NCI-H1048 (cell line): Measurements from ENCODE around the gene SSTR4.
"Not testable (repeated sequence)": the region's sequence is repeated elsewhere in the genome, so short reads cannot be mapped to it uniquely, and the experiment has no call there.

Experiments
- DNase-seq: peaks from one replicate; lab custom pipeline; 2025; lab: John Stamatoyannopoulos, UW

Gene SSTR4

DNA sequence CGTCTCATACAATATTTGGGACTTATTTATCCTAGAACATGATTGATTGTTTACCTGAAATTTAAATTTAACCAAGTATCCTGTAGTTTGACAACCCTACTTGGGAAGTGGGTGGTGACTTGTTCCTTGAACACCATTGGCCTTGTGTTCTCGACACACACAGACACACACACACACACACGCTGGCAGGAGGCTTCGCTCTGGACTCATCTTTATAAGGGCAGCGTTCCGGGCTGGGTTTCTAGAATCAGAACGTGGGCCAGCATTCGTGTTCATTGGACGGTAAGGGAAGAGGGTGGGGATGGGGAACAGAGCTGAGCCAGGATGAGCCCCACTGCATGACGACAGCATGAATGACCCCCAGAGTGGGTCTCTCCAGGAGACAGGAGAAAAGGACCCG lies 16.2 kb upstream of the SSTR4 start:
- DNase-seq: no peak

DNA sequence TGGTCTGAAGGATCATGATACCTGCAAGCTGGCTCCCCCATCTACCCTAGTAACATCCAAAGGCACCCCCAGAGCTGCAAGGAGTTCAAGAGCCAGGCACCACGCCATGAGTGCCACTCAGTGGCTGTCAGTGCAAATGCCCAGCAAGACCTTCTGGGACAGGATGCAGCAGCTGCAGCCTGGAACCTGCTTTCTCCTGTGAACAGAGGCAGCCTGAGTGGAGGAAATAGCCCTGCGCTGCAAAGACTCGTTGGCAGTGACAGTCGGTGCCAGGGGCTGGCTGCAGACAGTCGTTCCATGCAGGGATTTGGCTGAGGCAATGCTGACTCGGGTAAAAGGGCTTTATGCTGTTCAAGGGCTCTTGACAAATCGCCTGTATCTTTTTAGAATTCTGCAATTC lies 15.7 kb upstream of the SSTR4 start:
- DNase-seq: no peak

DNA sequence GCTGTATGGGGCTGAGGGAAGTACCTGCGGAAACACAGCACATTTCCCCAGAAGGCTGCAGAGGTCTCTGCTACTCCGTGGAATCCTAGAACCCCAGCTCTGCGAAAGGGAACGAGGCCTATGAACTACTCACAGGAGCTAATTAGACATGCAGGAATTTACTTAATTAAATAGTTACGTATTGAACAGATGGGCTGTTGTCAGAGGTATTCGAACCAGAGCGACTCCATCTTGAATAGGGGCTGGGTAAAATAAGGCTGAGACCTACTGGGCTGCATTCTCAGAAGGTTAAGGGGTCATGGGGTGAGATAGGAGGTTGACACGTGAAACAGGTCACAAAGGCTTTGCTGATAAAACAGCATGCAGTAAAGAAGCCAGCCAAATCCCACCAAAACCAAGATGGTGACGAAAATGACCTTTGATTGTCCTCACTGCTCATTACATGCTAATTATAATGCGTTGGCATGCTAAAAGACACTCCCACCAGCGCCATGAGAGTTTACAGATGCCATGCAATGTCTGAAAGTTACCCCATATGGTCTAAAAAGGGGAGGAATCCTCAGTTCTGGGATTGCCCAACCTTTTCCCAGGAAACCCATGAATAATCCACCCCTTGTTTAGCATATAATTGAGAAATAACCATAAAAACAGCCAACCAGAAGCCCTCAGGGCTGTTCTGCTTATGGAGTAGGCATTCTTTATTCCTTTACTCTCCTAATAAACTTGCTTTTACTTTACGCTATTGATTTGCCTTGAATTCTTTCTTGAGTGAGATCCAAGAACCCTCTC lies 14.7 kb upstream of the SSTR4 start:
- no peak for DNase-seq

DNA sequence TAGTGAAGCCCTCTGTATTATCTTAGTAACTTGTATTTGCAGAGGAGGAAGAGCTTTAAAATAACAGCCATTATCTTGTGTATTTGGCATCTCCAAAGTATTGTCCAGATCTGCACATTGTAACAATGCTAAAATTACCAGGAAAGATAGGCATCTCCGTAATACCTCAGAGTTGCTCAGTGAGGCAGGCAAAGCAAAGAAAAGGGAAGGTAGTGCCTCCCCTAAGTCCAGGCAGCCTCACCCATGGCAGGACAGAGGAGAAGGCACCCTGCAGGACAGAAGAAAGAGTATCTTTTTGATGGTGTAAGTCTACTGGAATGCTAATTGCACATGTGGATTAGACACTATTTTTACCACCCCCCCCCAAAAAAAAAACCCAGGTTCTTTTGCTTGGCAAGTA lies 13.6 kb upstream of the SSTR4 start:
- no peak for DNase-seq

DNA sequence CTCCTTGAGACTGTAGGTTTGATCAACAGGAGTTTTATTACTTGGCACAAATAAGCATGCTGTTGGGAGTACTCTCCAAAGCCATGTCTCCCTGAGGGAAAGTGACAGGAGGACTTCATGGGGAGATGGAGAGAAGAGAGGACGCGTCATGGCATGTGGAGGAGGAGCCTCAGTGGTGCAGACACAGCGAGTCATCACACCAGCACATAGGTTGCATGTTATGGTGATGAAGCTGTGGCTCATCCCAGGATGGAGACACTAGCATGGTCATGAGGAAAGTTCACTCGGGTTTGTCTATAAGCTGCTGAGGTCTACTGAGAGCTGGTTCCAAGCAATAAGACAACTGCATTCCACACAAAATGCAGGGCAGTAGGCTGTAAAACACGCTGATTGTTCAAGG lies 13.2 kb upstream of the SSTR4 start:
- DNase-seq: no peak

DNA sequence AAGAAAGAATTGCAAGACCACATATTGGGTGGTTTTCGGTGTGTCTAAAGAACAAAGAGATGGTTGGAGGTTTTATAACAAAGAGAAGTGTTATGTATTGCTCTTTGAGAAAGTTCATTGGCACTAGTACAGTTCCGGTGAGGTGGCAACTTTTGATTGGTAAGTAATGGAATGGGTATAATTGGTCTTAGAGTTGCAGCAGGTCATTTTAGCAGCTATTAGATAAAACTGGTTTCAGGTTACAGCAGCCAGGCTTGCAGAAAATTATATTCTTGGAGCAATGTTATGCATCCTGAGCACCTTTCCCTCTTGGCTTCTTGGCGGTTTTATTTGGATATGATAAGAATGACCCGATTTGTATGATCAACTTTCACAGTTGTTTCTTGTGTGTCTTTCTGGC lies 12.3 kb upstream of the SSTR4 start:
- DNase-seq: no peak

DNA sequence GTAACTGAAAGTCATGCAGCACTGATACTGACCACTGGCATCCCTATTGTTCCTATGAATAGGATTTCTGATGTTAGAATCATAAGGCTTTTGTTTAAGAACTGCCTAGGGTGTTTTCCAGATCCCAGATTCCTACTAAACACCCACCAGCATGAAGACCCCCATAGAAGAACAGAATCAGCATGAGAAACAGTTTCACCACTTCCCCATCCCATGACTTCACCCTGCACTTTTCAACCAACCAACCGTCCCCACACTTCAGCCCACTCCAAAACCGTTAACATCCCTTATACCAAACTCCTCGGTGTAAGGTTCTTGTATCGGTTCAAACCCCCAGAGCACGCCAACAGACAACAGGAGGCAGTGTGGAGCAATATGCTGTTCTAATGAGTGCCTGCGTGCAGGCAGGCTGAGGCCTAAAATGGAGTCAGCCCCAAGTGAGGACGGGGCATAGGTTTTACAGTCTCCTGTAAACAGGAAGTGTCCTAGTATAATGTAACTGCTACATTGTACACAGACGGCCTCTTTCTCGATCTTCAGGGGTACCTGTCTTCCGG lies 11.4 kb upstream of the SSTR4 start:
- no peak for DNase-seq

DNA sequence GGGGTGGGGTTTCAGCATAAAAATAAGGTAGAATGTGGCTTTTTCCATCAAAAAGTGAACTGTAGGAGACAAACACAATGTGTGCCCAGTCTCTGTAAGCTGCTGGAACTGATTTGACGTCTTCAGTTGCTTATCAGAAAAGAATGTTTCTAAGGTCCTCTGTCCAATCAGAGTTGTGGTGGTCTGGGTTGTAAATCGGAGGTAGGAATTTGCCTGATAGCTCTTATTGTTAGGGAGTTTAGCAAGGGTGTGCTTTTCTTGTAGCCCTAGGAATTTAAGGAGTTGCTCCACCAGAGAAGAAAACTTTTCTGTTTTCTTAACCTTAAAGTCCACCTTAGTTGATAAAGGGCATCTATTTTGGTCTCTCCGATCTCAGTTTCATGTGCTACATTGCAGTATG lies 10.4 kb upstream of the SSTR4 start:
- DNase-seq: no peak

DNA sequence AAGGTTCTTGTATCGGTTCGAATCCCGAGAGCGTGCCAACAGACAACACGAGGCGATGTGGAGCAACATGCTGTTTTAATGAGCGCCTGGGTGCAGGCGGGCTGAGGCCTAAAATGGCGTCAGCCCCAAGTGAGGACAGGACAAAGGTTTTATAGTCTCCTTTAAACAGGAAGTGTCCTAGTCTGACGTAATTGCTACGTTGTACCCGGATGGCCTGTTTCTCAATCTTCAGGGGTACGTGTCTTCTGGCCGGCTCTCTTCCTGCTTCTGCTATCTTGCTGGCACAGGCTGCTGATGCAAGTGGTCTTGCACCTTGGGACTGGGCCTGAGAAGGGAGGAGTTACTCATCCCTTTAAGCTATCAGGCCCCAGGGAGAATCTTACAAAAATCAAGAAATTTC lies 9.6 kb upstream of the SSTR4 start:
- DNase-seq: not testable (repeated sequence)

DNA sequence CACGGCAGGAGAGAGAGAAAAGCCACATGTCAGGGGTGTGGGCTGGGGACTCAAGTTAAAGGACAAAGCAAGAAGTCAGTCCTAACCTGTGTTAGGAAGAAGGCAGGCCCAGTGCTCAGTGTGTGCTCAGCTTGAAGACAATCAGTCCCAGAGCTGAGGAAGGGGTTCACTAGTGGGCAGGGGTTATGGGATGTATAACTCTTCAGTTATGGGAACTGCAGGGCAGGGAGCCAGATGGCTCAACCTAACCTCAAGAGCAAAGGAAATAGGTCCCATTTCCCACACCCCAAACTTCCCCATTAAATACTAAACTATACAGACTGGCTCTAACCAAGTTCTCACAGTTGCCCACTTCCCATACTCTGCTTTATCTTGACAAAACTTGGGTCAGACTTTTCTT lies 7.4 kb upstream of the SSTR4 start:
- no peak for DNase-seq

DNA sequence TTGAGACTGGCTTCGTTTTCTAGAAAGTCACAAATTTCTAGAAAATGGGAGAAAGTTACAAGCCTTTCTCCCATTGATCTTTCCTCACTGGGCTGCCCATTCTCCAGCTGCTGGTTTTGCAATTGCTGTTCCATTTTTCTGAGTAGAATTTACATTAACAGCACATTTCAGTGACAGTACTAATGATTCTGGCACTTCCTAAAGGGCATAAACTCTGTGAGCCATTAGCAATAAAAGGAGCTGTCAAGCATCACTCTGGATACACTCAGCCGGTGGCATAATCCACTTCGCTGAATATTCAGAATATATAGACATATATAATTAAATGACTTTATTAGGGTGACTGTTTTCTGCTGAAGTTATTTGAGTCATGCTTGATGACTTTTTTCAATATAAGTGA lies 6.7 kb upstream of the SSTR4 start:
- no peak for DNase-seq

DNA sequence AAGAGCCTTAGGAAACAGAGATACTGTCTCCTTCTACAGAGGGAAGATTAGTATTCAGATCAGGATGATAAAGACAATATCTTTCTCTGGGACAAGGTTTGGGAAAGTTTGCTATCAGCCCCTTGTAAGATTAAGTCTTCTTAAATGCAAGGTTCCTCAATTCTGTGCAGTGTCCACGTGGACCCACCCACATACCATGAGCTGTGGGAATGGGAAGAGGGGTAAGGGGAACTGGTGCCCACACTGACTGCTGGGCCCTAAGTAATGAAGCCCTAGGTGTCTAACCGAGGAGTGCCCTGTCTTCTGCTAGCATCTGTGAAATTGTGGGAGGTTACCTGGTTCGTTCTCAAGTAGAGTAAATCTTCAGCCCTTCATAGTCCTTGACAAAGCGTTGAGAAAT lies 5.8 kb upstream of the SSTR4 start:
- no peak for DNase-seq

DNA sequence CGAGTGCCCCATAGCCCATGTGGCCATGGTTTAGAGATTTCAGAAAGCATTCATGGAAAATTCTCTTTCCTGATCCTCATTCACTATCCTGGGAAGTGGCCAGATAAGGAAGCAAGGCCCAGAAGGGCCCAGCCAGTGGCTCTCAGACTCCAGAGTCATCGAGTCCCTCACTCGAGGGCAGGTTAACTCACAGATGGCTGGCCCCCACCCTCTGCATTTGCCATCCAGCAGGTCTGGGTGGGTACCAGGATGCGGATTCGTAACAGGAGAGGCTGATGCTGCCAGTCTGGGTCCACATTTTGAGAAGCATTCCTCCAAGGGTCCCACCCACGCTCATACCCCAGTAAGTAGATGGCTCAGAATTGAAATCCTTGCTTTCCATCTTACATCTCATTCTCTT lies 3.8 kb upstream of the SSTR4 start:
- DNase-seq: no peak

DNA sequence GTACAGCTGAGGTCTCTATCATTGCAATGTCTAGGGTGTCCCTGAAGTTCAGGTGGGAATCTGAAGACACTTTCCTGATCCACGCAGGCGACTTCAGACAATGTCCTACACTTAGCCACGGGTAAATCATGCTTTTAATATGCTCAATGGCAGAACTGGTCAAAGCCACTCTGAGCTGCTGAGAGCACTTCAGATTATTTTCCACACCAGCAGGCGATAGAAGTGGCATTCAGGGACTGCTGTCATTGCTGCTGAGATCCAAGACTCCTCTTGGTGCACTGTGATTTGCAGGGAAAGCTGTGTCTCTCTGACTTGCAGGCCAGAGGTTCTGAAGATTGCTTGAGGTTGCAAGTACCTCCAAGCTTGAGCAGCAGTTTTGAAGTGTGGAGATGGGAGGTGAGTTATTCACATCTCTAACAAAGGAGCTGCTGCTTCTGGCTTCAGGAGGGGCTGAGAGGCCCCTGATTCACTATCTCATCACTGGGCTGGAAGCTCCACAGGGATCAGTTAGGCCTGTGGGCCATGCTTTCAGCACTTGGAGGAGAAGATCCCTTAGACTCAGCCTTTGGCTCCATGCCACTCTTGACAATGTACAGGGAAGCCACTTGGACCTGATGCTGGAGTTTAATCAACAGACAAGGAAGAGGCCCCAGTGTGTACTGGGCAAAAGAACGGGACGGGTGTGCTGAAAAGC lies 2.9 kb upstream of the SSTR4 start:
- DNase-seq: no peak

DNA sequence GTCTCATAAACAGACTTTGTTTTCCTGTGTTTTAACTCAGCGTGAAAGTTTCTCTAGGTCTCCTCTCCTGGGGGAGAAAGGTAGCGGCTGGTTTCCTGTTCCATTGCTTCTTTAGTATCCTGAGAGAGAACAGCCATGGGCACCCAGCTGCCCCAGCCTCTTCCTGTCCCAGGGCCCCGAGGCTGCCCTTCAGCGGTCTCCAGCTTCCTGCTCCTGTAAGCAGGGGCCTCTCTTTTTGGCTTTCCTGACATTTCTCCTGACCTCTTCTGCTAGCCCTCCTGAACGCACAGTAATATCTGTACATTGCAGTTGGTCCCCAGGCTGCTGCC lies 2.4 kb upstream of the SSTR4 start:
- no peak for DNase-seq

DNA sequence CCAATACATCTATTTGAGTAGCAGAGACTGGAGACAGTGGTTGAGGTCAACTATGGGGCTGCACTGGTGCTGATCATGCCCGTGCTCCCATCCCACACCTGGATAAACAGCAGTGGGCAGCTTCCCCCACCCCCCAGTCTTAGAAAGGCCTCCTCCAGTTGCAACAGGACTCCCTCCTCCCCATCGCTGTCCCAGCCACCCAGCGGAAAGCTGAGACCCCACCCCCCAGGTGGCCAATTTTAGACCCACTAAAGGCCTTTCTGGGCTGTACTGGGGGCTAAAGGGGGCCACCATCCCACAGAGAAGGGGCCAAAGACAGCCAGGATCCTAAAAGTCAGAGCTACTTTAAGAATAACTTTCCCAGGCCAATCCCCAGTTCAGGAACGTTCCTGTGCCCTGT lies 1.2 kb upstream of the SSTR4 start:
- no peak for DNase-seq

DNA sequence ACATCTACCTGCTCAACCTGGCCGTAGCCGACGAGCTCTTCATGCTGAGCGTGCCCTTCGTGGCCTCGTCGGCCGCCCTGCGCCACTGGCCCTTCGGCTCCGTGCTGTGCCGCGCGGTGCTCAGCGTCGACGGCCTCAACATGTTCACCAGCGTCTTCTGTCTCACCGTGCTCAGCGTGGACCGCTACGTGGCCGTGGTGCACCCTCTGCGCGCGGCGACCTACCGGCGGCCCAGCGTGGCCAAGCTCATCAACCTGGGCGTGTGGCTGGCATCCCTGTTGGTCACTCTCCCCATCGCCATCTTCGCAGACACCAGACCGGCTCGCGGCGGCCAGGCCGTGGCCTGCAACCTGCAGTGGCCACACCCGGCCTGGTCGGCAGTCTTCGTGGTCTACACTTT lies 619 bp downstream of the SSTR4 start:
- DNase-seq: no peak

DNA sequence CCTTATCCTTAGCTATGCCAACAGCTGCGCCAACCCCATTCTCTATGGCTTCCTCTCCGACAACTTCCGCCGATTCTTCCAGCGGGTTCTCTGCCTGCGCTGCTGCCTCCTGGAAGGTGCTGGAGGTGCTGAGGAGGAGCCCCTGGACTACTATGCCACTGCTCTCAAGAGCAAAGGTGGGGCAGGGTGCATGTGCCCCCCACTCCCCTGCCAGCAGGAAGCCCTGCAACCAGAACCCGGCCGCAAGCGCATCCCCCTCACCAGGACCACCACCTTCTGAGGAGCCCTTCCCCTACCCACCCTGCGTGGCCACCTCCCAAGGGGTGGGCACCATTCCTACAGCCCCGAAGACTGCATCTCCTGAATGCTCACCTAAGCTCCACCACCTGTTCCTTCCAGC lies 1.3 kb downstream of the SSTR4 start:
- no peak for DNase-seq

DNA sequence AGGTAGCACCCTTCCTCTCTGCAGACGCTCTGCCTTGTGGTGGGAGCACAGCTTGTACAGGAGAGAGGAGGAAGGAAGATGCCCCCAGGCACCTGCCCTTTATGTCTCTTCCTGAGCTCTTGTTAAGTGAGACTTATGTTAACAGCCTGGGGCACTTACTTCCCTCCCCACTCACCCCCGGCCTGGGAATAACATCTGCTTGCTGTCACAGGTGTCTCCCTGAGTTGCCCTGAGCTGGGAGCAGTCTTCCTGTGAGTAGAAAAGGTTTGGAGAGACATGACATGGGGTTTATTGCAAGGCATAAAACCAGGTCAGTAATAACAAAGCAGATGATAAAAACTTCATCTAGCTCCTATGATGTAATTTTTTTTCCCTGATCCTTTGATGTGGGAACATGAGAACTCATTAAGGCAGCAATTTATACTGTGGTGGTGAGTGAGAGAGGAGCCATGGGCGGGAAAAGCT lies 1.9 kb downstream of the SSTR4 start:
- no peak for DNase-seq

DNA sequence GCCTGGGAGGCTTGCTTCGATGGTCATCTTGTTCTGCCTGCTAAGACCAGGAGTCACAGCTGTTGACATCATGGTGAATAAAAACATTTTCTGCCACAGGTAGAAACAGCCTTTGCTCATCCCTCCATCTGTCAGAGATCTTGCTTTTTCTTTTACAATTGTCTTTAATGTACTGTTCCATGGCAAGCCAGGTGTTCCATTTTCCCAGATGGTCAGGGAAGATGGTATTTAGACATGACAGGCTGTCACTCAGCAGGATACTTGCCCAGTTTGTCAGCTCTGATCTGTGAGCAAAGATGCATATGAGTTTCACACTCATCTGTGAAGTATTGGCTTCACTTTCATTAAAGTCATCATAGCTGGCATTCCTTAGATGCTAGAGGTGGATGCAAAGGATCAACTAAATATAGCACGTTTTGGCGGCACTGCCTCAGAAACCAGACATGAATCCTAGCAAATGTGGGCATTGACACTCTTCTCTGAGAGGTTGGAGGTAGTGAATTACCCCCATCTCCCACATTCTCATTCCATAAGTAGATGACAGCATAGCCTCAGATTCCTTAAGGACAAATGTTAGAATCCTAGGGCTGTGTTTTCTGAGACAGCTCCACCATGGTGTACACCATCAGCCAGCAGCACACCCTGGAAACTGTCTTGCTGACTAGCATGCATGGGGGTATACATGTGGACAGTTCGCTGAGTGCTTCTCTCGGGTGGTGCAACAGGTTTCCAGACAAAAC lies 4.2 kb downstream of the SSTR4 start:
- DNase-seq: no peak

DNA sequence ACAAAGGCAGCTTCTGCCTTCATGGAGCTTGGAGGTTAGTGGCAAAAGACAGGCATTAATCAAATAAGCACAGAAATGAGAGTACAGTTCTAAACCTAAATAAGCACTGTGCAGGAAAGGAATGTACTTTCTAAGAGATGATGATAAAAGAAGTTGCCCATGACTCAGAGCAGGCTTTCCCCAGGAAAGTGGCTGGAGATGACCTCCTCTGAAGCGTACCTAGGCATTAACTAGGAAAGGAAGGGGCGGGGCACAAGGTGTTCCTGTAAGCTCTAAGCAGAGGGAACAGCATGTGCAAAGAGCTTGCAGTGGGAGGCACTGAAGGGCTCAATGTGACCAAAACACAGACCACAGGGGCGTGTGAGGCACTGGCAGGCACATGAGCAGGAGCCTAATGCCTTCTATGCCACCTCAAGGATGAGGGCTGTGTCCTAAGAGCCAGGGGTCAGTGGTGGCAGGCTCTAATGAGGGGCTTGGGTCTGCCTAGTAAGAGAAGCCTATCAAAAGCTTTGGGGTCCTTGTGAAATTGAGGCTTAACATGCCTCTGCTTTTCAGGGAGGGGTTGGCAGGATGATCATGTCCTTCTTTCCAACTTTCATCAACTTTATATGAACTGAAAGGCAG lies 4.9 kb downstream of the SSTR4 start:
- DNase-seq: no peak

DNA sequence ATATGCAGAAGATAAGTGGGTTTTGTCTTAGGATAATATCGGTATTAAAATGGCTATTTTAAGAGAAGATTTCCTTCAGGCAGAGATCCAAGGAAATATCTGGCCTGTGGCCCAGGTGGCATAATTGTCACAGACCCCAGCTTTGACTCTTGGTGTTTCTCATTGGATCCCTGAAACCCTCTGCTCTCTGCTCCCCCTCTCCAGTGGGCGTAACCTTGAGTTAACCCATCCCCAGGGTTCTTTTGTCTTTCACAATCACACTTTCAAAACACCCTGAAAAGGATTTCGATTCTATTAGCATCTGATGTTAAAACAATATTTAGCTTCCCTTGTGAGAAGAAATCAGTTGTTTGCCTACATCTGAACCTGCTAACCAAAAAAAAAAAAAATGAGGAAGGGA lies 7.2 kb downstream of the SSTR4 start:
- DNase-seq: no peak

DNA sequence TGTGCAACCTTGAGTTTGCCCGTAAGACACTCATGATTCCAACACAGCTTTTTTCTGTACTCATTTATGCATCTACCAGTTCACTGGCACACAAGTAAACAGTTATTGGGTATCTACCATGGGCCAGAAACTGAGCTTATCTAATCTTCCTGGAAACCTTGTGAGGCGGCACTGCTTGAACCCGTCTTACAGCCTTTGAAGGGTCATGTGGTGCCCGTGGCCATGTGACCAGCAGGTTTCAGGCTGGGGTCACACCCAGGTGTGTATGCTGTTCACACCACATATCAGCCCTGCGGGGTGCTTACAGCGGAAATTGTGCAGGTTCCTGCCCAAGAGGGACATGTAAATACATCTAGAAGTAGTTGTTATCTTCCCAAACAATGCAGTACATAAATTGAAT lies 8.3 kb downstream of the SSTR4 start:
- DNase-seq: no peak
